ENCODE data around the gene MFNG. TPM values are rescaled to one million over a fixed set of nuclear protein-coding genes. Genes with fewer than 3 reads are reported as not detected.

The MFNG gene
- total RNA-seq, 1 experiment from 2014 or later: 4.5 TPM

DNA sequence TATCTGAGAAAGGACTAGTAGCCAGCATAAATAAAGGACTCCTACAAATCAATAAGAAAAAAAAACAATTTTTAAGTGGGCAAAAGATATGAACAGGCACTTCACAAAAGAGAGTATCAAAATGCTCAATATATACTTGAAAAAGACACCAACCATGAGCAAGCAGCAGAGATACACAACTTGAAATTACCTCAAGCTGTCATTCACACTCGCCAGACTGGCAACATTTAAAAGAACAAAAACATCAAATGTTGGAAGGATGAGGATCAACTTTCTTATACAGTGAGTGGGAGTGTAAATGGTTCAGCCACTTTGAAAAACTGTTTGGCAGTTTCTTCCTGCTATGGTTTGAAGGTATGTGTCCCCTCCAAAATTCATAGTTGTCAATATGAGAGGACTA is 35.0 kb downstream of the MFNG start:
- no peak for ATAC-seq
- Histone ChIP-seq H3K4me2 (ENCODE audit: low read length) (no peak overlapping the region), H2AFZ (ENCODE audit: low read depth, low read length, poor library complexity, severe bottlenecking) (no peak overlapping the region), H3K9ac (ENCODE audit: low read length) (no peak overlapping the region), H3K9me3 (ENCODE audit: control insufficient read depth in 1 of 2, insufficient read depth in 1 of 2, low read depth in 1 of 2, low read length in 2 of 2) (no peaks in the 10 kb centered on the region), H3K27me3 (ENCODE audit: insufficient read depth, low read length) (no peaks in the 10 kb centered on the region), H3K9me2 (ENCODE audit: insufficient read depth) (no peaks in the 10 kb centered on the region), H4K20me1 (ENCODE audit: insufficient read depth) (no peaks in the 10 kb centered on the region), H3K79me2 (ENCODE audit: insufficient read depth, low read length) (no peaks in the 10 kb centered on the region), H3K27ac (ENCODE audit: low read depth, low read length) (no peak overlapping the region), H3K36me3 (ENCODE audit: control insufficient read depth in 1 of 2, insufficient read depth in 2 of 2, low read length in 2 of 2) (no peaks in the 10 kb centered on the region), H3K4me3 (replicated peaks in 1 of 2; ENCODE audit: low read depth in 1 of 2, low read length in 2 of 2) (no peak overlapping the region), H3K4me1 (ENCODE audit: control insufficient read depth in 1 of 2, insufficient read depth in 2 of 2, low read length in 2 of 2) (peaks cover 43 to 90% of the 10 kb centered on the region in 2 experiments)
- no TSS peak for BruUV-seq (replicated peaks)
- RAD21 ChIA-PET (ENCODE audit: low non-redundant PET in 1 of 2, low total read pairs in 2 of 2, uncharacterized antibody in 2 of 2, unreplicated experiment in 2 of 2): no interaction called here
- intact Hi-C loops (cut with micrococcal nuclease): no loop called here
- no peak for DNase-seq (ENCODE audit: low read depth, low spot score)
- CTCF ChIA-PET: no interaction called here
- TF ChIP-seq, protein P1, sequence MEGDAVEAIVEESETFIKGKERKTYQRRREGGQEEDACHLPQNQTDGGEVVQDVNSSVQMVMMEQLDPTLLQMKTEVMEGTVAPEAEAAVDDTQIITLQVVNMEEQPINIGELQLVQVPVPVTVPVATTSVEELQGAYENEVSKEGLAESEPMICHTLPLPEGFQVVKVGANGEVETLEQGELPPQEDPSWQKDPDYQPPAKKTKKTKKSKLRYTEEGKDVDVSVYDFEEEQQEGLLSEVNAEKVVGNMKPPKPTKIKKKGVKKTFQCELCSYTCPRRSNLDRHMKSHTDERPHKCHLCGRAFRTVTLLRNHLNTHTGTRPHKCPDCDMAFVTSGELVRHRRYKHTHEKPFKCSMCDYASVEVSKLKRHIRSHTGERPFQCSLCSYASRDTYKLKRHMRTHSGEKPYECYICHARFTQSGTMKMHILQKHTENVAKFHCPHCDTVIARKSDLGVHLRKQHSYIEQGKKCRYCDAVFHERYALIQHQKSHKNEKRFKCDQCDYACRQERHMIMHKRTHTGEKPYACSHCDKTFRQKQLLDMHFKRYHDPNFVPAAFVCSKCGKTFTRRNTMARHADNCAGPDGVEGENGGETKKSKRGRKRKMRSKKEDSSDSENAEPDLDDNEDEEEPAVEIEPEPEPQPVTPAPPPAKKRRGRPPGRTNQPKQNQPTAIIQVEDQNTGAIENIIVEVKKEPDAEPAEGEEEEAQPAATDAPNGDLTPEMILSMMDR (IDR thresholded peaks at IDR 0.05 in 2 of 3, conservative IDR thresholded peaks at IDR 0.05 in 1 of 3; ENCODE audit: borderline replicate concordance in 1 of 3, insufficient read depth in 1 of 3, low read depth in 2 of 3, low read length in 2 of 3): no peak
- POLR2A ChIA-PET: interaction anchor here (0.8 kb wide), 1 partner anchor 9 kb away, joined by 3 read pairs; no protein-coding TSS in a partner anchor

DNA sequence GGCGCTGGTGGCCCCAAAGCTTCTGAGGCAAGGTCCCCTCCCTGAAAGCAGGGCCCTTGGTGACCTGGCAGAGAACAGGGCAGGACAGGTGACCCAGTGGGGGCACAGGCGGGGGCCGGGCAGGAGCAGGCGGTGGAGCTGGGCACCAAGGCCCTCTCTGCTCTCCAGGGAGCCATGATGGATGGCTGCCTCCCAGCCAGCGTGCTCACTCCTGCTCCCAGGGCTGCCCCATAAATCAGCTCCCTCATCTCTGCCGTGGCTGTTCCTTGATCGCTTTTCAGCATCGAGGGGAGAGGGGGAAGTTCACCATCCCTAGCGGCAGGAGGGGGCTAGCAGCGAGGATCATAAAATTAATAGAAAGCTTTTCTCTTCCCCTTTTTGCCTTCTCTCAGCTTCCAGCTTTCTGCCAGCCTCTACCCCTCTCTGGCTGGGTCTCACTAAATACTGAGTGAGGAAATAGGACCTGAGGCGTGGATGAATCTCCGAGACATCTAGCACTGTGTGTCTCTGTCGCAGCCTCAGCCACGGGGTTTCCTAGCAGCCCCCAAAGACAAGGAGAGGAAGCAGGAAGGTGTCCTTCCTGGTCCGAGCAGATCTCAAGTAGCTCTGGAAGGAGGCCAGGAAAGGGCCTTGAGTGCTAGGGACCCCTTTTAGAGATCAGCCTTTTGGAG is 36.7 kb downstream of the MFNG start:
- no peaks in the 10 kb centered on the region for H3K9me2 ChIP-seq (ENCODE audit: insufficient read depth)
- ChIA-PET POLR2A (interaction anchor here (1.5 kb wide), 1 partner anchor 131 kb away, joined by 4 read pairs; no protein-coding TSS in a partner anchor), RAD21 (ENCODE audit: low non-redundant PET in 1 of 2, low total read pairs in 2 of 2, uncharacterized antibody in 2 of 2, unreplicated experiment in 2 of 2) (no interaction called here), CTCF (no interaction called here)
- DNase-seq (ENCODE audit: low read depth, low spot score) (no peak), ATAC-seq (no peak)
- H3K9me3 ChIP-seq (ENCODE audit: control insufficient read depth in 1 of 2, insufficient read depth in 1 of 2, low read depth in 1 of 2, low read length in 2 of 2): no peaks in the 10 kb centered on the region
- H3K9ac ChIP-seq (ENCODE audit: low read length): no peak overlapping the region
- no peaks in the 10 kb centered on the region for H4K20me1 ChIP-seq (ENCODE audit: insufficient read depth)
- no peak overlapping the region for H3K4me3 ChIP-seq (replicated peaks in 1 of 2; ENCODE audit: low read depth in 1 of 2, low read length in 2 of 2)
- peaks cover 32 to 85% of the 10 kb centered on the region in 2 experiments for H3K4me1 ChIP-seq (ENCODE audit: control insufficient read depth in 1 of 2, insufficient read depth in 2 of 2, low read length in 2 of 2)
- no peak overlapping the region for H3K4me2 ChIP-seq (ENCODE audit: low read length)
- intact Hi-C loops (cut with micrococcal nuclease): no loop called here
- no peaks in the 10 kb centered on the region for H3K27me3 ChIP-seq (ENCODE audit: insufficient read depth, low read length)
- H3K79me2 ChIP-seq (ENCODE audit: insufficient read depth, low read length): no peaks in the 10 kb centered on the region
- no peaks in the 10 kb centered on the region for H3K36me3 ChIP-seq (ENCODE audit: control insufficient read depth in 1 of 2, insufficient read depth in 2 of 2, low read length in 2 of 2)
- no TSS peak for BruUV-seq (replicated peaks)
- H3K27ac ChIP-seq (ENCODE audit: low read depth, low read length): no peak overlapping the region
- no peak overlapping the region for H2AFZ ChIP-seq (ENCODE audit: low read depth, low read length, poor library complexity, severe bottlenecking)
- no peak for TF ChIP-seq CBX3 (IDR thresholded peaks at IDR 0.05; ENCODE audit: low read depth)
- TF ChIP-seq TCF7L2 (IDR thresholded peaks at IDR 0.05; ENCODE audit: borderline replicate concordance, extremely low read depth, insufficient read depth, insufficient read length): no peak
- TF ChIP-seq ZNF274 (IDR thresholded peaks at IDR 0.05; ENCODE audit: low read depth, low read length): no peak
- no peak for TF ChIP-seq POLR2A (IDR thresholded peaks at IDR 0.05; ENCODE audit: borderline replicate concordance, extremely low read depth, insufficient read depth, insufficient read length)
- TF ChIP-seq FOSL1 (IDR thresholded peaks at IDR 0.05; ENCODE audit: low read depth): no peak
- no peak for TF ChIP-seq SIN3A (IDR thresholded peaks at IDR 0.05; ENCODE audit: low read depth)
- TF ChIP-seq YY1 (IDR thresholded peaks at IDR 0.05; ENCODE audit: extremely low read depth, insufficient replicate concordance, low read depth, low read length): no peak
- TF ChIP-seq, protein P2, sequence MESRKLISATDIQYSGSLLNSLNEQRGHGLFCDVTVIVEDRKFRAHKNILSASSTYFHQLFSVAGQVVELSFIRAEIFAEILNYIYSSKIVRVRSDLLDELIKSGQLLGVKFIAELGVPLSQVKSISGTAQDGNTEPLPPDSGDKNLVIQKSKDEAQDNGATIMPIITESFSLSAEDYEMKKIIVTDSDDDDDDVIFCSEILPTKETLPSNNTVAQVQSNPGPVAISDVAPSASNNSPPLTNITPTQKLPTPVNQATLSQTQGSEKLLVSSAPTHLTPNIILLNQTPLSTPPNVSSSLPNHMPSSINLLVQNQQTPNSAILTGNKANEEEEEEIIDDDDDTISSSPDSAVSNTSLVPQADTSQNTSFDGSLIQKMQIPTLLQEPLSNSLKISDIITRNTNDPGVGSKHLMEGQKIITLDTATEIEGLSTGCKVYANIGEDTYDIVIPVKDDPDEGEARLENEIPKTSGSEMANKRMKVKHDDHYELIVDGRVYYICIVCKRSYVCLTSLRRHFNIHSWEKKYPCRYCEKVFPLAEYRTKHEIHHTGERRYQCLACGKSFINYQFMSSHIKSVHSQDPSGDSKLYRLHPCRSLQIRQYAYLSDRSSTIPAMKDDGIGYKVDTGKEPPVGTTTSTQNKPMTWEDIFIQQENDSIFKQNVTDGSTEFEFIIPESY (IDR thresholded peaks at IDR 0.05; ENCODE audit: extremely low read depth, insufficient replicate concordance, low read length): no peak
- TF ChIP-seq SRF (IDR thresholded peaks at IDR 0.05; ENCODE audit: low read depth): no peak
- TF ChIP-seq CEBPB (IDR thresholded peaks at IDR 0.05; ENCODE audit: low read depth): no peak
- TF ChIP-seq RAD21 (IDR thresholded peaks at IDR 0.05; ENCODE audit: low read depth): no peak
- TF ChIP-seq, protein P3, sequence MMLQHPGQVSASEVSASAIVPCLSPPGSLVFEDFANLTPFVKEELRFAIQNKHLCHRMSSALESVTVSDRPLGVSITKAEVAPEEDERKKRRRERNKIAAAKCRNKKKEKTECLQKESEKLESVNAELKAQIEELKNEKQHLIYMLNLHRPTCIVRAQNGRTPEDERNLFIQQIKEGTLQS (IDR thresholded peaks at IDR 0.05): no peak

All from HCT116 (cell line).